Erythroblast (primary cell): ENCODE data around the gene JKAMP.

Experiments
- GATA1 ChIP-seq: IDR thresholded peaks from 2 replicates; pipeline ENCODE4 v1.6.1; 2011; ENCODE audit warnings: low read depth, mild to moderate bottlenecking, control low read depth, low read length, moderate library complexity
- POLR2A ChIP-seq: IDR thresholded peaks from 2 replicates; pipeline ENCODE4 v1.6.1; 2011; ENCODE audit warnings: mild to moderate bottlenecking, low read length

DNA sequence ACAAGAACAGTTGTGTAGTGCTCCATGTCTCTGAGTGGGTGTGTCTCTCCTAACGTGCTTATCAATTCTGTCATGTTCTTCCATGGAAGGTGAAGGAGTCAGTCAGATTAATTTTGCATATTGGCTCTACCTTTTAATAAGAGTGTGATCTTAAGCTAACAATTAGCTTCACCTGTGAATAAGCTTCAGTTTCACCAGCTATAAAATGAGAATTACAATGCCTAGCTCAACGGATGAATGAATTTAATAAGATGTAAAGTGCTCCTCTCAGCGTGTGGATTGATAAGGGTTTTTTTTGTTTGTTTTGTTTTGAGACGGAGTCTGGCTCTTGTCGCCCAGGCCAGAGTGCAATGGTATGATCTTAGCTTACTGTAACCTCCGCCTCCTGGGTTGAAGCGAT, 59.6 kb downstream of the JKAMP start:
- no peak for TF ChIP-seq POLR2A
- TF ChIP-seq GATA1: no peak
